Stimulated activated CD8-positive, alpha-beta memory T cell treated with anti-CD3 and anti-CD28 coated beads, Interleukin-7, amount 100 ng/mL, for 48 hours (primary cell): ENCODE results near the gene FAM120B.
"Not testable (repeated sequence)": the region's sequence is repeated elsewhere in the genome, so short reads cannot be mapped to it uniquely, and the experiment has no call there.

Experiments
- DNase-seq, 2 donors: peaks; one replicate each; pipeline ENCODE4 v3.0.0-alpha.2; 2020; ENCODE audit warnings: low read depth in 1 of 2; ENCODE audit errors: extremely low read depth in 1 of 2

The FAM120B gene

DNA sequence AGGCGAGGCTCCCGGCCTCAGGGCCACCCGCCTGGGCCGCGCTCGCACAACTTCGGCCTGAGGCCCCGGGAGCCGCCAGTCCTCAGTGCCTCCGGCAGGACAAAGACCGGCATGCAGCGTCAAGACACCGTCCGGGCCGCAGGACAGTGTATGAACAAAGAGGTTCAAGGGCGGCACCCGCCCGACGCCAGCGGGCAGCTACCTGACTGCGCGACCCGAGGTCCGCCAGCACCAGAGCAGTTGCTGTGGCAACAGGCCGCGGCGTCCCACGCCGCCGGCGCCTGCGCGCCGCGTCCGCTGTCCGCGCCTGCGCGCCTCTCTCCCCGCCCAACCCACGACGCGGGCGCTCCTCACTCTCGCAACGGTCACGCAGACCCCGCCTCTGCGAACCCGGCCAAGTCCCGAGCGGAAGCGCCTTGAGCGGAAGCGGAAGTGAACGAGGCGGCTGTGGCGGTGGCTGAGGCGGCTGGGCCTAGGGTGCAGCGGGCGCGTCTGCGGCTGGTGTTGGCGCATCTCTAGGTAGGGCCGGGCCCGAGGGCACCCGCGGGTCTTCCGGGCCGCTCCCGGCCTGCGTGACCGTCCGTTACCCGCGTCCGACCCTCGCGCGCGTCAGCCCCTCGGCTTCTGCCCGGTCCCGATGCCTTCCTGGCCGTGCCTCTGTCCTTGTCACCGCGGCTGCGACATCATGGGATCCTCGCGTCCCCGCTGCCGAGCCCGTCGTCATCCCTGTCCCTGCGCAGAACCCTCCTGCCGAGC lies at the start of gene FAM120B:
TSS of gene FAM120B (plus strand) at position 435 of the 756 bp plus-strand sequence. CDS start 10,633 bp downstream, outside the sequence.
- DNase-seq, result peak; percentile 93 to 94

- no peak for DNase-seq
Observed at GRCh38 chr6:170257376-170257775, 49.2 kb upstream of the FAM120B start.

DNA sequence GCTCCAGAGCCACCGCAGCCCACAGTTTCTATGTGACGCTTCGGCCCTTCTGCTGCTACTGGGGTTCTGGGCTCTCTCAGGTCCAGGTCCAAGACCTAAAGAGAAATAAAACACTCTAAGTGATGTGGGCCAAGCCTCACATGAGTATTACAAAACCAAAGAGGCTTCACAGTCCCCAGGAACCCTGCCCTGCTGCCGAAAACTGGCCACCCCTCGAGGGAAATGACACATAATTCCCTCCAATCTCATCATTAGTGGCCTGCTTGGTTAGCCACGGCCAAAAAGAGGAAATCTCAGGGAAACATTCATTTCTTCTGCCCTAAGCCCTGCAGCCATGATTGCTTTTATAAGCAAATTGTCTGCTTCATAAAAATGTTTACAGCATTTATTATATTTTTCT lies 48.2 kb upstream of the FAM120B start:
- DNase-seq, result no peak

GRCh38 chr6:170259278-170259677 lies 47.3 kb upstream of the FAM120B start:
- no peak for DNase-seq

DNA sequence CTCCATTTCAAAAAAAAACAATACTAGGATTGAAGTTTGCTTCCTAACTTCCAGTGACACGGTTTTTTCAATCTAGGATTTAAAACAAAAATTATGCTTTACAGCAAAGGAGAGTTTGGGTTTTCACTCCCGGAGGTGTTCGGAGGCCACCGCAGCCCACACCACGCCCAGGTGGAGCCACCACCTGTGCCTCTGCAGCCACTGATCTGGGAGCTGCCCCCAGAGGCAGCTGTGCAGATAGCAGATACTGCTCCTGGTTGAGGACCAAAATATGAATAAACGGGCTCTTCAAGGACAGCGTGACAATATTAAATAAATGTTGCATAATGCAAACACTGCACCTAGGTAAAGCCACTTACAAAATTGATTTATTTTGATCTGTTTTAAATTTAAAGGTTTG lies 45.9 kb upstream of the FAM120B start:
- no peak for DNase-seq

- DNase-seq, result no peak
Observed at GRCh38 chr6:170261643-170262488, 44.7 kb upstream of the FAM120B start.

- no peak for DNase-seq
Observed at GRCh38 chr6:170262489-170263088, 44.0 kb upstream of the FAM120B start.

- DNase-seq, result no peak
Observed at GRCh38 chr6:170263410-170263809, 43.1 kb upstream of the FAM120B start.

GRCh38 chr6:170264086-170264485 lies 42.5 kb upstream of the FAM120B start:
- DNase-seq, result no peak

- not testable (repeated sequence) for DNase-seq
Observed at GRCh38 chr6:170264644-170265043, 41.9 kb upstream of the FAM120B start.

GRCh38 chr6:170265655-170266054 lies 40.9 kb upstream of the FAM120B start:
- DNase-seq, result no peak

DNA sequence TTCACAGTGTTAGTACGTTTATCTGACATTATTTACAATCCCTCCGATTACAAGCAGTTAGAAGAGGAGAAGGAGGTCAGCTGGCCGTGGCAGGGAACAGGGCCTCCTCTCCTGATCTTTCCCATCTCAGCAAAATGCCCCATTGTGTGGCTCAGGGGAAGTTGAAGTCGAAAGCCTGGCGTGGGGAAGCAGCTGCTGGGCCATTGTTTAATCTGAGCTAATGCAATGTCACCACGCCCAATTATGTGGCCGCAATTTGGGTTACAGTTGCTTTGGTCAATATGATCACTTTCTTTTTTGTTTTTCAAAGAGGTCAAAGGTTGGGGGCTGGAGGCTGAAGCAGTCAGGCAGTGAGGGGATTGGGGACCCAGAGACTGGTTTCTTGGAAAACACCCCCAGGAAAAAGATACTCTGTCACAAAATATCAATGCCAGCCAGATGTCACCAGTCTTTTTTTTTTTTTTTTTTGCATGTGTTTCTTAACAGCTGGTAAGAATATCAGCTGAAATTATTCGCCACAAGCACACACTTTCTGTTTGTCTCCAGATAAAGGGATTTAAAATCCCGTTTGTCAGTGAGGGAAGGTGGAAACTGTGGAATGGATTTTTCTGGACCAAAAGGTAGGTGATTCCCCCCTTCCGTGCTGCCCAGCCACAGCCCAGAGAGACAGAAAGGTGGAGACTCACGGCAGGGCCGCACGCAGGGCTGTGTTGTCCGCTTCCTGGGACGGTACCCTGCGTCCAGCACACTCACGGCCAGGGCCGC lies 40.3 kb upstream of the FAM120B start:
- DNase-seq, result no peak

DNA sequence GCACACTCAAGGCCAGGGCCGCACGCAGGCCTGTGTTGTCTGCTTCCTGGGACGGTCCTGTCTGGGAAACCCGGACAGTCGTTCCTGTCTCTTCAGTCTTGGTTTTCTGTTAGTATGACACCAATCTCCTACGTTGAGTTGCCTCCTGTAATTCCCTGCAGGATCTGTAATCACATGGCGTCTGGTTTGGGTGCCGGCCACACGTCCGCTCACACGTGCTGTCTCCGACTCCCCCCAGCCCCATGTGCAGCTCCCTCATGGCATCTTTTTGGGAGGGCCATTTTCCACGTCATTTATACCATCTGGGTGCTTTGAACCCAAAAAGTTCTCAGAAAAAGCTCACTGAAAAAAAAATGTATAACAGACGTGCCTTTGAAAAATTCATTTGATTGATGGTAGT lies 38.9 kb upstream of the FAM120B start:
- DNase-seq, result no peak

DNA sequence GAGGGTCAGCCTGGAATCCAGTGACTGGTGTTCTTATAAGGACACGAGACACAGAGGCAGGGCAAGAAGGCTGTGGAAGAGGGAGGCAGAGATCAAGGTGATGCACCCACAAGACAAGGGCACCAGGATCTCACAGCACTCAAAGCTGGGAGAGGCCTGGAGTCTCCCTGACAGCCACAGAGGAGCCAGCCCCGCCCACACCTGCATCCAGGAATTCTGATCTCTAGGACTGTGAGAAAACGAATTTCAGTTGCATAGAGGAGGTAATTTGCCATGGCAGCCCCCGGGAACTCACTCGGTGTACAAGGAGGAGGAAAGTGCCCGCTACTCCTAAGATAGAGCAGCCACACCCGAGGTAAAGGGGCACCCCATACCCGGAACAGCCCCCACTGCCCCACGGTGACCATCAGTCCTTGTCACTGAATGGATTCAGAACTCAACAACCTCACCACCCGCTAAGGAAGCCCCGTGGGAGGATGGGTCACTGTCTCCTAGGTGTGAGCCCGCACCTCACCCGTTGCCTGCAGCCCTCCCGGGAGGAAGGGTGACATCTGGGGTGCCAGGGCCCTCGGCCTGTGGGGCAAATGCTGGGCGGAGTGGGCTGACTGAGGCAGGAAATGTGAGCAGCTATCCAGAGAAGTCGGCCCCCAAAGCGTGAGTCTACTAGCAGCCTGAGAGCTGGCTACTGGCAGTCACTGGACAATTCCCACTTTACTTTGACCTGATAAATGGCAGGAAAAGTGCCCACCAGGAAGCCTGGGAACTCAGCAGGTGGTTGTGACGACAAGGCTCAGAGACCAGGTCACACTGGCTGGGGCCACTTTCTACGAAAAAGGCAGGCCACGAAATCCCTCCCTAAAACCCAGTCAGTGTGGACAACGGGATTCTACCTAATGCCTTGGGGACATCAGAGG lies 38.1 kb upstream of the FAM120B start:
- DNase-seq, result no peak

GRCh38 chr6:170269151-170269845 lies 37.3 kb upstream of the FAM120B start:
- DNase-seq, result no peak

- no peak for DNase-seq
Observed at GRCh38 chr6:170269846-170270541, 36.6 kb upstream of the FAM120B start.

DNA sequence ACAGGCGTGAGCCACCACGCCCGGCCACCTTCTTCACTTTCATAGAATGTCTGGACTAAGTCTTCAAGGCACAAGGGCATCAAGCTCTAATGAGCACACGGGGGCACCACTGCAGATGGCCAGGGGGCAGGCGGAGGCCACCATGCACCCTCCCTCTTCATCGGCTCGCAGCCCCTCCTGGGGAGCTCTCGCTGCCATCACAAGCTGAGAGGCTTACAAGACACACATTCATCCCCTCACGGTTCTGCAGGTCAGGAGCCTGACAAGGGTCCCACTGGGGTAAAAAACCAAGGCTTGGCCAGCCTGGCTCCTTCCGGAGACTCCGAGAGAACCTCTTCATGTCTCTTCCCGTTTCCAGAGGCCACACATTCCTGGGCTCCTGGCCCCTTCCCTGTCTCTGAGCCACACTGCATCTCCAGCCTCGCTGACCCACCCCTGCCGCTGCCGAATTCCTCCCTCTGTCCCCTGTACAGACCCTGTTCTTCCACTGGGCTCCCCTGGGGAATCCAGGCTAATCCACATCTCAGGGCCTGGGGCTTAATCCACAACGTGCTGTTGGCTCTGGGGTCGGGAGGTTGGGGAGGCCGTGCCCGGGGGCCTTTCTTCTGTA lies 35.5 kb upstream of the FAM120B start:
- DNase-seq, result no peak

- DNase-seq, result peak in 1 of 2 donors; percentile 51
Observed at GRCh38 chr6:170271771-170272314, 34.7 kb upstream of the FAM120B start.
